Measurements from ENCODE around the gene AGXT.

DNA sequence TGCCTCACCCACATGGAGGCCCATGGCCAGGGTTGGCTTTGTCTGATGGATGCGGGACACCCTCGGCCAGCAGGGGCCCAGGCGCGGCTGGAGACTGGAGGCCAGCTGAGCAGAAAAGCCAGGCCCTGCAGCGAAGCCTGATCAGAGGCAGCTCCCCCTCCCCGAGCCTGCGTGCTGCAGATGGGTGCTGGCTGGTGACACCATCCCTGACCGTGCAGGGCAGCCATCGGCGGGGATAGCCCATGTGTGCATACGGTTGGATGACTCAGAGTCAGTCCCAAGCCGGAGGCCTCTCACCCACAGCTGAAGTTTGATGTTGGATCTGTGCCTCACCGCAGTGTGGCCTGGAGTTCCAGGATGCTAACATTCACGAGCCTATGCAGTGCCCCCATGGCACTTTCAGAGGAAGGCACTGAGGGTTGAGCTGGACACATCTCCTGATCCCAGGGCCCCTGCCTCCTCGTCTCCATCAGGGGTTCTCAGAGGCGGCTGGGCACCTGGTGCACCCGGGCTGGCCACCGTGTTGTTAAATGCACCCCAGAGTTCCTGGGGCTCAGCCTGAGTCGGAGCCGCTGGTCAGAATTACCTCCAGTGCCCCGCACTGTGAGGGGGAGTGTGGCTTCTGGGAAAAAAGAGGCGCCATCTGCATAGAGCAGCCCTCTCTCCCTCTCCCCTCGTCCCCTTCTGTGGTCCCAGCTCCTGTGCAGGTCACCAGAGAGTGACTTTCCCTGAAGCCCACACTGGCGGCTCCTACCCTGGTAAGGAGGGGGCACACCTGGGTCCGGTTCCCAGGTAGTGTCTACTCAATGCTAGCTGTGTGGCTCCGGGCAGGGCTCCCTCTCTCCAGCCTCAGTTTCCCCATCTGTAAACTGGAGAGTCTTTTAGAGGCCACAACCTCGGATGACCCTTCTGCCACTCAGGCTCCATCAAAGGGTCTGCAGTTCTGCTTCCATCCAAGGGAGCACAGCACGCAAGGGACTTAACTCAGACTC lies 29.2 kb upstream of the AGXT start:
- TF ChIP-seq SP1 (IDR thresholded peaks at IDR 0.05) (no peak), EGR1 (IDR thresholded peaks at IDR 0.05; ENCODE audit: low read depth in 2 of 2) (no peak), YY1 (IDR thresholded peaks at IDR 0.05) (no peak), GABPA (IDR thresholded peaks at IDR 0.05 in 1 of 2, conservative IDR thresholded peaks at IDR 0.05 in 1 of 2) (no peak), TAF1 (conservative IDR thresholded peaks at IDR 0.05) (no peak), RXRA (IDR thresholded peaks at IDR 0.05) (no peak)
- TF ChIP-seq, protein P1, sequence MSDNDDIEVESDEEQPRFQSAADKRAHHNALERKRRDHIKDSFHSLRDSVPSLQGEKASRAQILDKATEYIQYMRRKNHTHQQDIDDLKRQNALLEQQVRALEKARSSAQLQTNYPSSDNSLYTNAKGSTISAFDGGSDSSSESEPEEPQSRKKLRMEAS (IDR thresholded peaks at IDR 0.05), result no peak
- TF ChIP-seq, protein P2, sequence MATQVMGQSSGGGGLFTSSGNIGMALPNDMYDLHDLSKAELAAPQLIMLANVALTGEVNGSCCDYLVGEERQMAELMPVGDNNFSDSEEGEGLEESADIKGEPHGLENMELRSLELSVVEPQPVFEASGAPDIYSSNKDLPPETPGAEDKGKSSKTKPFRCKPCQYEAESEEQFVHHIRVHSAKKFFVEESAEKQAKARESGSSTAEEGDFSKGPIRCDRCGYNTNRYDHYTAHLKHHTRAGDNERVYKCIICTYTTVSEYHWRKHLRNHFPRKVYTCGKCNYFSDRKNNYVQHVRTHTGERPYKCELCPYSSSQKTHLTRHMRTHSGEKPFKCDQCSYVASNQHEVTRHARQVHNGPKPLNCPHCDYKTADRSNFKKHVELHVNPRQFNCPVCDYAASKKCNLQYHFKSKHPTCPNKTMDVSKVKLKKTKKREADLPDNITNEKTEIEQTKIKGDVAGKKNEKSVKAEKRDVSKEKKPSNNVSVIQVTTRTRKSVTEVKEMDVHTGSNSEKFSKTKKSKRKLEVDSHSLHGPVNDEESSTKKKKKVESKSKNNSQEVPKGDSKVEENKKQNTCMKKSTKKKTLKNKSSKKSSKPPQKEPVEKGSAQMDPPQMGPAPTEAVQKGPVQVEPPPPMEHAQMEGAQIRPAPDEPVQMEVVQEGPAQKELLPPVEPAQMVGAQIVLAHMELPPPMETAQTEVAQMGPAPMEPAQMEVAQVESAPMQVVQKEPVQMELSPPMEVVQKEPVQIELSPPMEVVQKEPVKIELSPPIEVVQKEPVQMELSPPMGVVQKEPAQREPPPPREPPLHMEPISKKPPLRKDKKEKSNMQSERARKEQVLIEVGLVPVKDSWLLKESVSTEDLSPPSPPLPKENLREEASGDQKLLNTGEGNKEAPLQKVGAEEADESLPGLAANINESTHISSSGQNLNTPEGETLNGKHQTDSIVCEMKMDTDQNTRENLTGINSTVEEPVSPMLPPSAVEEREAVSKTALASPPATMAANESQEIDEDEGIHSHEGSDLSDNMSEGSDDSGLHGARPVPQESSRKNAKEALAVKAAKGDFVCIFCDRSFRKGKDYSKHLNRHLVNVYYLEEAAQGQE (IDR thresholded peaks at IDR 0.05), result no peak
- TF ChIP-seq, protein P3, sequence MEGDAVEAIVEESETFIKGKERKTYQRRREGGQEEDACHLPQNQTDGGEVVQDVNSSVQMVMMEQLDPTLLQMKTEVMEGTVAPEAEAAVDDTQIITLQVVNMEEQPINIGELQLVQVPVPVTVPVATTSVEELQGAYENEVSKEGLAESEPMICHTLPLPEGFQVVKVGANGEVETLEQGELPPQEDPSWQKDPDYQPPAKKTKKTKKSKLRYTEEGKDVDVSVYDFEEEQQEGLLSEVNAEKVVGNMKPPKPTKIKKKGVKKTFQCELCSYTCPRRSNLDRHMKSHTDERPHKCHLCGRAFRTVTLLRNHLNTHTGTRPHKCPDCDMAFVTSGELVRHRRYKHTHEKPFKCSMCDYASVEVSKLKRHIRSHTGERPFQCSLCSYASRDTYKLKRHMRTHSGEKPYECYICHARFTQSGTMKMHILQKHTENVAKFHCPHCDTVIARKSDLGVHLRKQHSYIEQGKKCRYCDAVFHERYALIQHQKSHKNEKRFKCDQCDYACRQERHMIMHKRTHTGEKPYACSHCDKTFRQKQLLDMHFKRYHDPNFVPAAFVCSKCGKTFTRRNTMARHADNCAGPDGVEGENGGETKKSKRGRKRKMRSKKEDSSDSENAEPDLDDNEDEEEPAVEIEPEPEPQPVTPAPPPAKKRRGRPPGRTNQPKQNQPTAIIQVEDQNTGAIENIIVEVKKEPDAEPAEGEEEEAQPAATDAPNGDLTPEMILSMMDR (IDR thresholded peaks at IDR 0.05; ENCODE audit: low read depth, low read length, missing input control), result no peak
- TF ChIP-seq, protein P4, sequence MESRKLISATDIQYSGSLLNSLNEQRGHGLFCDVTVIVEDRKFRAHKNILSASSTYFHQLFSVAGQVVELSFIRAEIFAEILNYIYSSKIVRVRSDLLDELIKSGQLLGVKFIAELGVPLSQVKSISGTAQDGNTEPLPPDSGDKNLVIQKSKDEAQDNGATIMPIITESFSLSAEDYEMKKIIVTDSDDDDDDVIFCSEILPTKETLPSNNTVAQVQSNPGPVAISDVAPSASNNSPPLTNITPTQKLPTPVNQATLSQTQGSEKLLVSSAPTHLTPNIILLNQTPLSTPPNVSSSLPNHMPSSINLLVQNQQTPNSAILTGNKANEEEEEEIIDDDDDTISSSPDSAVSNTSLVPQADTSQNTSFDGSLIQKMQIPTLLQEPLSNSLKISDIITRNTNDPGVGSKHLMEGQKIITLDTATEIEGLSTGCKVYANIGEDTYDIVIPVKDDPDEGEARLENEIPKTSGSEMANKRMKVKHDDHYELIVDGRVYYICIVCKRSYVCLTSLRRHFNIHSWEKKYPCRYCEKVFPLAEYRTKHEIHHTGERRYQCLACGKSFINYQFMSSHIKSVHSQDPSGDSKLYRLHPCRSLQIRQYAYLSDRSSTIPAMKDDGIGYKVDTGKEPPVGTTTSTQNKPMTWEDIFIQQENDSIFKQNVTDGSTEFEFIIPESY (IDR thresholded peaks at IDR 0.05), result no peak
- TF ChIP-seq, protein P5, sequence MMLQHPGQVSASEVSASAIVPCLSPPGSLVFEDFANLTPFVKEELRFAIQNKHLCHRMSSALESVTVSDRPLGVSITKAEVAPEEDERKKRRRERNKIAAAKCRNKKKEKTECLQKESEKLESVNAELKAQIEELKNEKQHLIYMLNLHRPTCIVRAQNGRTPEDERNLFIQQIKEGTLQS (IDR thresholded peaks at IDR 0.05), result no peak
